8988T (cell line): ENCODE data around the gene ACOT7.

Experiments
- DNase-seq: peaks from one replicate; pipeline ENCODE4 v3.0.0; 2011

Gene ACOT7

DNA sequence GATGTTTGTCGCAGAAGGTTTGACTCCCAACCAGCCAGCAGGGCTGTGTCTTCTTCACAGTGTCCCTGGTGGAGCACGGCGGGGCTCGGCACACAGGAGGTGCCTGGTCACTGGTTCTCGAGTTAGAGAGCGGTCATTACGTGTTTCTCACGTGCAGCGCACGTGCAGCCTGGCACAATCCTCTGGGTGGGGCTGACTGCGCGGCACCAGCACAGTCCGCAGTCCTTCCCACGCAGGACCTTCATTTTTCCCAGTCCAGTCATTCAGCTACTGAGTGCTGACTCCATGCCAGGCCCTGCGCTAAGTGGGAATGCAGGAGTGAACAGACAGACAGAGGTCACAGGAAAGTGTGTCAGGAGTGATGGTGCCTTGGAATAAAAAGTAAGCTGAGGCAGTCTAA lies 86.5 kb downstream of the ACOT7 start:
- no peak for DNase-seq

DNA sequence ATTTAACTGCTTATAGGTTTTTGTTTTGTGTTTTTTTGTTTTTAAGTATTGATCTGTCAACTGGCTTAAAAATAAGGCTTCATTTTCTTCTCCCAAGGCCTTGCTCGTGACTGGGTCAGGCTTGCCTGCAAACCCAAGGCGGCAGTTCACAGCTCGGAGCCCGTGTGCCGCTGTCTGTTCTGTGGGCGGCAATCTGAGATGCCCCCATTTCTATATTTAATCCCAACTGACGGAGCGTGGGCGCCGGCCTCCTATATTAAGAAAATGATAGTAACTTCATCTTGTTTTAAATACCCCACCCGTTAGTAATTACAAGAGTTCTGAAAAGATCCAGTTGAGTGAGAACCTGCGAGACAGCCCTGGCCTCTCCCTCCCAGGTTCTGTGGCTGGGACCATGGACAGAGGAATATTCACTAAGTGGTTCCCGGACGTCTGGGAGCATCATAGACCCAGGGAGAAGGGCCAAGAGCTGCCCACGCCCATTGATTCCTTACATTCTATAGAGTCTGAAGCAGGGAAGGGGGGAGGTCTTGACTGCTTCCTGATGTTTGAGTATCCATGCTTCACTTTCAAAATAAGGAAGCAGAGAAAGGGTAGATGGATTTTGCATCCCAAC lies 90.1 kb downstream of the ACOT7 start:
- DNase-seq, result no peak

DNA sequence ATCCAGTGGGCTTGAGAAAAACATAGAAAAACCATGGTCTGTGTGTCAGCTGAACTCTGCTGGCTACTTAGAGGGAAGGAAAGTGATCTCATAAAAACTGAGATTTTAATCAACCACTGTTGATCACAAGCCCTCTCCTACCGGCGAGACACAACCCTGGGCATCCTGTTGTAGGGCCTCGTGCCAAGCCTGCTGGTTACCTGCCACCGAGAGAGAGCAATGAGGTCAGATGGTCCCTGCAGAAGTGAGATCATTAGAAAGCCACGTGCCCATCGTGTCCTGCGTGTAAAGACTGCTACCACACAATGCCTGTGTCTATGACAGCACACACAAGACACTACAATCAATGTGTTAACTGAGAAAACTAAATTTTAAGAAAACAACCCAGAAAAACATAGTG lies 91.0 kb downstream of the ACOT7 start:
- no peak for DNase-seq

DNA sequence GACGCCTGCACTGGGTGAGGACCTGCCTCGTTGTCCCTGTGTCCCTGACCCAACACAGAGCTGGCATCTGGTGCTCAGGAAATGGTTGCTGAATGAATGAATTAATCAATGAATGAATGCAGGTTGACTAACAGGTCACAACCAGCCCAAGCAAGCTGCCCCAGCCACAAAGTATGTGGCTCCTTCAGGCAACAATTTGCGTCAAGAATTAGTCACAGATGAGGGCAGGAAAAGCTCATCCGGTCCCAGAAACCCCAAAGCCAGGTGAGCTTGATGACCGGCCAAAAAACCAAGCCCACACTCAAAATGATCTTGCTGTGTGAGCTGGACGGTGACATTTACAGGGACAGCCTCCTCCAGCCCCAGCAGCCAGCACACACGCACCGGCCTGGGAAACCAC lies 92.0 kb downstream of the ACOT7 start:
- DNase-seq, result no peak

DNA sequence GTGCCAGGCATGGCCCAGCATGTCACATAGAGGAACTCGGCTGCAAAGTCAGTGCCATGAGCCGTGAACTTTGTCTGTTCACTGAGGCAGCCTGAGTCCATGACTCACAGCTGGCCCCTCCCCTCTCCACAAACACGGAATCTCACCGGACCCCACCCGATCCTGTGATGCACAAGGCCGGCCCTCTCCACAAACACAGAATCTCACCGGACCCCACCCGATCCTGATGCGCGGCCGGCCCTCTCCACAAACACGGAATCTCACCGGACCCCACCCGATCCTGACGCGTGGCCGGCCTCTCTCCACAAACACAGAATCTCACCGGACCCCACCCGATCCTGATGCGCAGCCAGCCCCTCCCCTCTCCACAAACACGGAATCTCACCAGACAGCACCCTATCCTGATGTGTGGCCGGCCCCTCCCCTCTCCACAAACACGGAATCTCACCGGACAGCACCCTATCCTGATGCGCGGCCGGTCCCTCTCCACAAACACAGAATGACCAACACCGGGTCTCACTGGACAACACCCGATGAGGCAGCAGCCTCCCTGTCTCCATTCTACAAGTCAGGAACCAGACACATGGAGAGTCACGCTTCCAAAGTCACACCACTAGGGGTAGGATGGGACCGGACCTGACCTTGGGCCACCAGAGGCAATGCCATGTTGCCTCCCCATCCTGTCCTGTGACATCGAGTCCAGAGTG lies 93.1 kb downstream of the ACOT7 start:
- DNase-seq, result no peak

DNA sequence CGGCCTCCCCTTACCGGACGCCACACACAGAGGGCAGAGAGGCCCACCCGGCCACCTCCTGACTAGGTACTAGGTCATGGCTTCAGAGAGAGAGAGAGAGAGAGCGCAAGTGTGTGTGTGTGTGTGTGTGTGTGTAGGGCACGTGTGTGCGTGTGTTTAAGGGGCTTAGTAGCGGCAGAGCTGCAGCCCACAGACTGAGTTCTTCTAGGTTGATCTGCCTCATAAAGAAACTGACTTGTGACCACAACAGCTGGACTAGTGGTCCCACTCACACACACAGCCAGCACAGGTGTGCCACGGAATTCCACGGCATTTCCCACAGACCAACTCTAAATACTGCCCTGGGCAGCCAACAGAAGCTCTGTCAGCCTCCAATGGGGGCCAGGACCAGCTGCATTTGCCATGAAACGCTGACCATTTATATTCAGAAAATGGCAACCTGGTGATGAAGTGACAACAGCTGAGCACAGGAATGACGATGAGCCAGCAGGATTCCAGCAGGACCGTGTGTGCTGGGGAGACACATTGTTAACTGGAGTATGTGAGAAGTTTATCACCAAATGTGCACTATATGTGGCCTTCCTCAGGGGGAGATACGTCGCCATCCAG lies 93.9 kb downstream of the ACOT7 start:
- no peak for DNase-seq

DNA sequence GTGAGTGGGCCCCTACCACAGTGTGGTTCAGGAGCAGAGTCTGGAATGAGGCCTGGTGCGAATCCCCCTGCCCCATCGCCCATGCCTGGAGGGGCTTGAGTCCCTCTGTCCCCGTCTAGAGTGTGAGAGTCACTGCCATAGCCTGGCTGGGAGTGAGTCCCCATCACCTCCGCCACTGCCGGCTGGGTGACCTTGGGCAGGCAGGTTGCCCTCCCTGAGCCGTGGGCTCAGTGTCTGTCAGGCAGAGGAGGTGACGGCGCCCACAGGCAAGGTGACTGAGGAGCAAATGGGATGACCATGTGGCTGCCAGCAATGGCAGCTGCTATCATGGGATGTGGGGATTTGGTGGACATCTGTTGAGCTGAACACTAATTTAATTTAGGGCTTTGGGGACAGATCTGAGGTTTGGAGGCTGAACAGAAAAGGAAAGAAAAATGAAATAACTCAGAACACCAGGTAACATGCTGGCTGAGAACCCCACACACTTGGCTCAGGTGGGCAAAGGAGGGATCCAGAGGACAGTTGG lies 94.6 kb downstream of the ACOT7 start:
- DNase-seq, result no peak

DNA sequence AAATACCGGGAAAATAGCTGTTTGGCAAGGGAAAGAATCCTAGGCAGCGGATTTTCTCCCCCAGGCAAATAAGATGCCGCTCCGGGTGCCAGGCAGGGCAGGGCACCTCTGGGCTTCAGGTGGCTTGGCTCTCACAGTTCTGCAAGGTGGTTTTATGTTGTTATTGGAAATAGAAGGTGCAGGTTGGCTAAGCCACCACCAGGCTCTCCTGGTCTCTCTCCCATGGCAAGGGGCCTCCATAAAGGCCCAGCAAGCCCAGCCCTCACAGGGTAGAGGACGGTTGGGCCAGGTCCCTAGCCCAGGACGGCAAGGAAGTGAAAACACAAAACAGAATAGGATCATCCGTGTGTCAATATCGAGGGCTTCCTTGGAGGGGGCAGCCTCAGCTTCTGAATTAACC lies 95.0 kb downstream of the ACOT7 start:
- DNase-seq, result no peak

DNA sequence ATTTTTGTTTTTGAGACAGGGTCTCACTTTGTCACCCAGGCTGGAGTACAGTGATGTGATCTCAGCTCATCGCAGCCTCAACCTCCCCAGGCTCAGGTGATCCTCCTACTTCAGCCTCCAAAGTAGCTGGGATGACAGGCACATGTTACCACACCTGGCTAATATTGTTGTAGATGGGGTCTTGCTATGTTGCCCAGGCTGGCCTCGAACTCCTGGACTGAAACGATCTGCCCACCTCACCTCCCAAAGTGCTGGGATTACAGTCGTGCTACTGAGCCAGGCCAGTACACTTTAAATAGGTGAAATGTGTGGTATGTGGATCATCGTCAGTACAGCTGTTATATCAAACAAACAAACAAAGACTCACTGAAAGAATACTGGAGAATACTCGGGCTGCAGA lies 97.7 kb downstream of the ACOT7 start:
- DNase-seq, result no peak

DNA sequence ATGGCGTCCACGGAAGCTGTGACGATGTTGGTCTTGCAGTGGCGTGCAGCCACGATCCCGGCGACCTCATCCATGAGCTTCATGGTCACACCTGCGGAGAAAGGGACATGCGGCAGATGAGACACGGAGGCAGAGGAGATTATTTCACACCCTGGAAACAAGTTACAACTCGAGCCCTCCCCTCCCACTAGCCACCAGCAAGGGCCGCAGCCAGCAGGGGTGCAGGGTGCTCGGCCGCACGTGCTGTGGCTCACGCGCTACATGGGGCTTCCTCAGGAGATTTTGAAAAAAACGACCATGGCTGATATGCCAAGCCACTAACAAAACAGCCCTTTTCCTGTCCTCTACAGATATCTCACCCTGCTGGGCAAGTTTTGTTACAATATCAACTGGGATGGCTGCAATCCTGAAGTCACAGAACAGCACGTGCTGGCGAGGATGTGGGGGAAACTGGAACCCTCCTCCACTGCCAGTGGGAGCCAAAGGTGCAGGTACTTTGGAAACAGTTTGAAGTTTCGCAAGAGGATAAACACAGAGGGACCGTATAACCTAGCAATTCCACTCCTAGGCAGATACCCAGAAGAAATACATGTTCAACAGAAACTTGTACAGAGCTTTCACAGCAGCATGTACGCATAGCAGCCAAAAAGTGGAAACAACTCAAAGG lies 98.5 kb downstream of the ACOT7 start:
- no peak for DNase-seq

DNA sequence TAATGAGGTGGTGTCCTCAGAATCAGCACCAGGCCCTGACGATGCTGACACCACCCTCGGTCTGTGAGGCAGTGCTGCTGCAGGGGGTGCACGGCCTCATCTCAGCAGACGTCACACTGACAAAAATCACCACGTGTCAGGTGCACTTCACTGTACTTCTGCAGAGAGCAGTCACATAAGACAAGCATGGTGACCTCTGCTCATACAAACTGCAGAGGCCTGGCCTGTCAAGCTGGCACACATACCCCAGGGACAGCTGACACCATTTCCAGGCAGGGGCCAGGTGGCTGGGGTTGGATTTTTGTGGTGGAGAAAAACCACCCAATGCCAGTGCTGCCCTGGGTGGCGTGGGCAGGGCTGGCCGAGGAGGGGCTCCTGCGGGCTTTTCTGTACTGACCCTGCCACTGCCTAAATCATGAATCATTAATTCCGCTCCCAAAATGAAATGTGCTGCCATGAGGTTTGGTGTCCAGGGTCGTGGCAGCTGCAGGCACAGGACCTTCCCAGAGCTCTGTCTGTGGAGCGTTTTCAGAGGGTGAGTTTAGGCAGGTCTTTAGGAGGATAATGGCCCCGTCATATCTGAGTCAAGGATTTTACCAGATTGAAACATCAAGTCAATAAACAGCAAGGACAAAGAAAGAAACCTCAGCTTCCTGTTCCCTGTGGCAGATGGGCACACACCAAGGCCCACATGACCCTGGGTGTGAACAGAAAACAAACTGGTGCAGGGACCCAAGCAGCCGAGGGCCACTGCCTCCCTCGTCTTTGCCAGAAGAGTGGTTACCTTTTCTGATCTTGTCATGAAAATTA lies 99.3 kb downstream of the ACOT7 start:
- no peak for DNase-seq

DNA sequence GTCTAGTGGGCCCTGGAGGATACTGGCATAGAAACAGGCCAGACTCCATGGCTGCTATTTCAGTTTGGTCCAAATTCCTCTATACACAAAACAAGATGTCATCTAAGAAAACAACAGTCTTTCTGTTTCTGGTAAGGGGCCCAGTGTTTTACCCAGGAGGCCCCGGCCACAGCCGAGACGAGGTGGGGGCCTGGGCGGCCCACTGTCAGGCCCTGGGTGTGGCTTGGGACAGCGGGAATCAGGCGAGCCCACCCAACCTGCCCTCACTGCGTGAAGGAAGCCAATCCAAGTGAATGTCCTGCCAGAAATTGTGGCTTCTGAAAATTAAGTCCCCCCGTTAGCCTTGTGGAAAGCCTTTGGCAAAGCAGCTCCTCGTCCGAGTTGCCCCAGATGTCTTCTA lies 101.5 kb downstream of the ACOT7 start:
- DNase-seq, result no peak

DNA sequence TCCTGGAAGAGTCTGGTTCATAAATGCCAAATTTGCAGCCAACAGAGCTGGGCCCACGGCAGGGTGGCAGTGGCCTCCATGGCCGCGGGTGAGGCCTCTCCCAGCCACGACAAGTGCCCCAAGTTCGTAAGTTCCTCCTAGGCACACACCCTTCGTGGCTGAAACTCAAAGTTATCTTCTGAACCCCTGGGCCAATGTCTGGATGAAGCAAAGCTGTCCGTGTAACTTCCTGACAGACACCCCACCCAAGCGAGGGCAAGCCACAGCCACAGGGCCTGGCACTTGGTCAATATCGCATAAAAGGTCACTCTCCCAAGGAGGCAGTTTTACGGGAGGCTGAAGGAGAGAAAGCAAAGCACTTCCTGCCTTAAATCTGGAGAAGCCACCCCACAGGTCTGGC lies 104.9 kb downstream of the ACOT7 start:
- no peak for DNase-seq

DNA sequence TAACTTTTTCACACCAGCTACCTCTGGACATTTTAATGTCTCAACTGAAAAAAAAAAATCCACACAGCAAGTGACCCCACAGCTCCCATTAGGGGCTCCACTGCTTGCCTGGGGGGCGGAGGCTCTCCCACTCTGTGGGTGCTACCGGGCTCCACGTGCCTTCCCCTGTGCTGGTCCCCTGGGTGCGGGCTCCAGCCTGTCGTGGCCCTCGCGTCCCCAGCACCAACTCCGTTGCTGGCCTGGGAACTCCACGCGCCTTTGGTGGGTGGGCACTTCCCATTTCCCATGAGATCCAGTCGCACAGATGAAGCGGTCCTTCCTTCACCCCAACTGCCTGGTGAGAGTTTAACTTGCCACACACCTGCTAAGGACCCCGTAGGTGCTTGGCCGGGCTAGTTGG lies 105.5 kb downstream of the ACOT7 start:
- DNase-seq, result no peak

DNA sequence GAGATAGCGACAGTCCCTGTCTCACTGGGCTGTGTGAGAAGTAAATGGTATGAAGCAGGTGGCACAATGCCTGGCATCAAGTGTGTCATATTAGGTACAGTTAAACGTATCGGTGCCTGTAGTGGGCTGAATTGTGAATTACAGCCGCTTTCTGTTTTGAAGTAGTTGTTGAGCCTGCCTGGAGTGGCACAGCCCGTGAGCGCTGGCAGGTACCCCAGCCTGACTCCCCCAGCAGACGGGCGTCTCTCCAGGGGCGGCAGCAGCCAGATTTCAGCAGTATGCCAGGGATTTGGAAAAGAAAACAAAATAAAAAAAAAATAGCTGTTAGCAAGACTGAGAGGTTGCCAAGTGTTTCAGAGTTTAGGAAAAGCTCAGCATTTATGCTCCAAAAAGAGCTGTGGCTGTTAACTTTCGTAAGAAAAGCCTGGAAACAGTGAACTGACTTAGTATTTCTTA lies 106.1 kb downstream of the ACOT7 start:
- no peak for DNase-seq

DNA sequence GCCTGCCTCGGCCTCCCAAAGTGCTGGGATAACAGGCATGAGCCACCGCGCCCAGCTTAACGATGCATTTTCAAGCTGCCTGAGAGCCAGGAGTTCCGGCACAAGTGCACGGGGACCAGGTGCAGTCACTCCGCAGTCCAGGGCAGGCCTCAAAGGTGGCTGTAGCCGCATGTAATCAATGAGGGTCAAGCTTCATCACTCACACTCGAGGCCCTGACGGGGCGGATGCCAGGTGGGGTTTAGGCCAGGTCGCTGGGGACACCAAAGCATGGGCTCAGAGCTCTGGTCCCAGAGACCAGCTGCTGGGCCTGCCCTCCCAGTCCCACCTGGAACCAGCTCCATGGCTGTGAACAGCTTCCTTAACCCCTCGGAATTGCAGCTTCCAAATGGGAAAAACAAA lies 106.5 kb downstream of the ACOT7 start:
- DNase-seq, result no peak

DNA sequence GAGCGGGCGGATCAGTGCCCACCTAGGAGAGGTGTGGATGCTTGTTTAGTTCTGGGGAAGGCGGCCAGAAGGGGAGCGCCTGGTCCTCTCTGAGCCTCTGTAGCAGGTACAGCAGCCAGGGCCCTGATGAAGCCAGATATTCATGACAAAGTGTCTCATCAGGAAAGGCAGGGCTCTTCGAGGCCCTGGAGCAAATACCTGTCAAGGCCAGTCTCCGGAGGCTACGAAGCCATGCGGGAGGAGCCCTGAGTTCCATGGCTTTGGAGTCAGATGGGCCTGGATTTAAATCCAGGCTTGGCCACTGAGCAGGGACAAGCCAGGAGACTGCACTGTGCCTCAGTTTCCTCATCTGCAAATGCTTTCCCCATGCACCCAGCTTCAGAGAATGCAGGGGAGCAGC lies 107.3 kb downstream of the ACOT7 start:
- DNase-seq, result no peak

DNA sequence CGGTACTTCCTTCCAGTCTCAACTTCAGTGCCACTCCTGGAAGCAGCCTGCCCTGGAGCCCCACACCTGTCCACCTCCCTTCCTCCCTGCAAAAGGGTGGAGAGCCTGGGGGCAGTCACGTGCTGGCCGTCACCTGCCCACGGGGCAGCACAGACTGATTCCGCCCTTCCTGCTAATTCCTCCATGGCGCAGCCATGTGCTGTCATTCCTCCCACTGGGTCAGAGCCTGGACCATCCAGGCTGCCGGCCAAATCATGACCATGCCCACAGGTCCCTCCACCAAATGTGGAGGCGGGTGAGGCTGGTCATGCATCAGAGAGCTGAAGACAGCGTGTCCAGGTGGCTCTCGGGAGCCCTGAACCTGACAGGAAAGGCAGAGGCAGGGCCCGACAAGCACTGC lies 108.2 kb downstream of the ACOT7 start:
- no peak for DNase-seq

DNA sequence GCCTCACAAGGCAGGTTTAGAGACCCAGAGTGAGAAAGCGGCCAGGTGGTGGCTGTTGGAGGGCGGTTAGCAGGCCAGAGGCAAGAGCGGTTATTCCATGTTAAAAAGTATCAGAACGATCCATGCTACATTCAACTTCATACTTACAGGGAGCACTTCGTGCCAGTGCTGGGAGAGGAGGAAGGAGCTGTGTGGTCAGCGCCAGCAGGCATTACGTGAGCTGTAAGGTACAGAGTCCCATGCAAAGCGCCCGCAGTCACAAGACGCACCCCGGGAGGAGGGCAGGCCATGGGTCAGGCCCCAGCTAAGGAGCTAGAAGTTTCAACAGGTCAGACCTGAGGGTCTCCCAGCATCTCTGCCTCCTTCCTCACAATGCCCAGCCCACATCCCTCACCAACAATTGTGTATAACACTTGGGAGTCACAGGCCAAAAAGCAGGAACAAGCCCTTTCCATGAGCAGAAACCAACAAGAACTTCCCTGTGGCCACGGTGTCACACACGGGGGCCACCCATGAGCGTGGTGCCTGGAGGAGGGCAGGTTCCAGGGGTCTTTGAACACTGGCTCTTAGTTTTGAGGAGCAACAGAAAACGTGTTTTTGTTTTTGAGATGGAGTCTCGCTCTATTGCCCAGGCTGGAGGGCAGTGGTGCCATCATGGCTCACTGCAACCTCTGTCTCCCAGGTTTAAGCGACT lies 110.8 kb downstream of the ACOT7 start:
- no peak for DNase-seq

DNA sequence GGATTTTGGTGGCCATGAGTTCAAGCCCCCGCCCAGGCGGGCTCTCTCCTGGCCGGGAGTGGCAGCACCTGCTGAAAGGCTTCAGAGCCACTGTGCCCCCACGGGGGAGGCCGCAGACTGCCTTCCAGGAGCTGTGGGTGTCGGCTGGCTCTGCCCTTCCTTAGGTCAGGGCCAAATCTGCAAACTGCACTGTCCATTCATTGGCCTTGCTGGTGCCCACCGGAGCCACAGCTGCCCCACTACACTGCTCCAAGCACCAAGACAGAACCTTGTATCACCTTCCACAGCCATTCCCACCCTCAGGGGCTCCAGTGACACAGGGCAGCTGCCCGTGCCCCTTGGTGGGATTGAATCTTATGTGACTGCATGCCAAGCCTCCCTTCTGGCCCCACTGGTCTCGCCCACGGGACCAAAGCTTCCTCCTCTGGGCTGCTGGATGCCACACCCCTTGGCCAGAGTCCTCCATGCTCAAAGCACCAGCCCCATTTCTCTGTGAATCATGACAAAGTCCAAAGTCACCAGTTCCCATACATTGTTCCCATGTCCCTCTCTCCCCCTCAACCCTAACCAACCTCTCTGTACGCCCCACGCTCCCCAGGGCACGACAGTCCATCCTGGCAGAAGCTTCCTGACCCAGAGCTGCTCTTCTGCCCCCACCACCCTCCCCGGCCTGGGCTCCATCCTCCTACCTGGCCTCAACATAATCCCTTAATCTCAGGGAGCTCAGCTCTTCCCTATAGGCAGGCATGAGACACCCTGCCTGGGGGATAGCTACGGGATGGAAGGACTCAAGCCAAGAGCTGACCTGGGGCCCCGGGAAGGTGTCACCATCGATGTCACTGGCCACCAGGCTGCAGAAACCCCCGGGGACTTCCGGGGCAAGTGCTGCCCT lies 111.8 kb downstream of the ACOT7 start:
- no peak for DNase-seq
